ENCODE measurements around the gene SPTBN5. TPM values are rescaled to one million over a fixed set of nuclear protein-coding genes. Genes with fewer than 3 reads are reported as not detected.
A peak's percentile ranks its signal among the peaks of the same experiment; 100 is the strongest.

Gene SPTBN5
- total RNA-seq, 1 experiment from 2014 or later: 0.84 TPM

DNA sequence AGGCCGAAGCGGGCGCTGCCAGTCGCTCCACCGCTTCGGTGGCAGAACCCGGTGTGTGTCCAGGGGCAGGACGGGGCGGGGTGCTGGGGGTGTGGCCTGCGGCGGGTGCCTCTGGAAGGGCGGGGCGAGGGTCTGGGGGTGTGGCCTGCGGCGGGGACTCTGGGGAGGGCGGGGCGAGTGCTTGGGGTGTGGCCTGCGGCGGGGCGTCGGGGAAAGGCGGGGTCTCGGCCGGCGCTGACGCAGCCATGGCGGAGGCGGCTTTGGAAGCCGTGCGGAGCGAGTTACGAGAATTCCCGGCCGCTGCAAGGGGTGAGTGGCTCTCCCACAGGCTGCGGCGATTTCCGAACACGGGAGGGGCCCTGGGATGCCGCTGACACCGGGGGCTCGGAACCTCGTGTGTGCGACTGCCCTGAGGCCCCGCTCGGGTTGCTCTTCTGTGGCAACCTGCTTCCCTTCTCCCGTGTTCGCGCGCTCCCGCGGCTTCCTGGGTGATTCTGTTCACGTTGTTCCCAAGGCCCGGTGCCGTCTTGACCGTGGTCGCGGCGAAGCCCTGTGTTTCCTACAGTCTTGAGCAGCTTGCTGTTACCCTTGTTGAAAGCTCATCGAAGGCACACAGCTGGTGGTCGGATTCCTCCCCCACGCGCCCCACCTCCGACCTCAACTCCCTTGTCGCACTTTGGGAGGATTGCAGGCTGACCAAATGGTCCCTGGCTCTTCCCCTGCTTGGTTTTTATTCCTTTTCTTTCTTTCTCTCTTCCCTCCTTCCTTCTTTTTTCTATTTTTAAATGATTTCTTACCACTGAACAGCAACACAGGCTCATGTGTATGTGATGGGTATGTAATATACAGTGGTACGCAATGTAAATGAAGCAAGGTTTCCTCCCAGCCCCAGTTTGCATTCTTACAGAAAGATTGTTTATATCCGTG lies 65.7 kb downstream of the SPTBN5 start, which contains the start of gene JMJD7:
JMJD7 (plus strand) TSS at position 213 of the 927 bp plus-strand sequence; CDS start at position 246, 33 bp downstream.
- H3K4me2 ChIP-seq (ENCODE audit: low read length): peak within 1 kb of the TSS; percentile 93
- DNase-seq (peak; percentile 88), ATAC-seq (peak; percentile 85)
- H3K9me2 ChIP-seq (replicated peaks; ENCODE audit: low read length): no peaks in the 10 kb centered on the region
- intact Hi-C loops (cut with micrococcal nuclease): loop anchor here (2.0 to 10.0 kb wide), 3 partner anchors 67 to 147 kb away; partner anchors contain the start of genes EHD4 and SPTBN5
- H3F3A ChIP-seq (ENCODE audit: low read length, unreplicated experiment): no peaks in the 10 kb centered on the region
- no peaks in the 10 kb centered on the region for H3K27me3 ChIP-seq (ENCODE audit: low read length)
- H3K79me2 ChIP-seq (ENCODE audit: low read length): peaks cover 19% of the 10 kb centered on the region
- H3K27ac ChIP-seq (ENCODE audit: low read length): peak within 1 kb of the TSS; percentile 47
- peak within 1 kb of the TSS; percentile 89 for H2AFZ ChIP-seq (ENCODE audit: low read length)
- peaks cover 25% of the 10 kb centered on the region for H3K4me1 ChIP-seq (ENCODE audit: insufficient read depth, low read length)
- POLR2A ChIA-PET (ENCODE audit: unreplicated experiment): no interaction called here
- H3K36me3 ChIP-seq (ENCODE audit: low read depth, low read length): no peaks in the 10 kb centered on the region
- CTCF ChIA-PET: interaction anchor here (0.5 to 1.1 kb wide), 2 partner anchors 54 to 123 kb away, joined by 4 read pairs; partner anchors contain the start of gene MAPKBP1
- TF ChIP-seq EZH2phosphoT487 (IDR thresholded peaks at IDR 0.05; ENCODE audit: borderline replicate concordance, low read length) (no peak), EZH2 (IDR thresholded peaks at IDR 0.05; ENCODE audit: low read length, unreplicated experiment) (no peak)
- TF ChIP-seq, protein P1, sequence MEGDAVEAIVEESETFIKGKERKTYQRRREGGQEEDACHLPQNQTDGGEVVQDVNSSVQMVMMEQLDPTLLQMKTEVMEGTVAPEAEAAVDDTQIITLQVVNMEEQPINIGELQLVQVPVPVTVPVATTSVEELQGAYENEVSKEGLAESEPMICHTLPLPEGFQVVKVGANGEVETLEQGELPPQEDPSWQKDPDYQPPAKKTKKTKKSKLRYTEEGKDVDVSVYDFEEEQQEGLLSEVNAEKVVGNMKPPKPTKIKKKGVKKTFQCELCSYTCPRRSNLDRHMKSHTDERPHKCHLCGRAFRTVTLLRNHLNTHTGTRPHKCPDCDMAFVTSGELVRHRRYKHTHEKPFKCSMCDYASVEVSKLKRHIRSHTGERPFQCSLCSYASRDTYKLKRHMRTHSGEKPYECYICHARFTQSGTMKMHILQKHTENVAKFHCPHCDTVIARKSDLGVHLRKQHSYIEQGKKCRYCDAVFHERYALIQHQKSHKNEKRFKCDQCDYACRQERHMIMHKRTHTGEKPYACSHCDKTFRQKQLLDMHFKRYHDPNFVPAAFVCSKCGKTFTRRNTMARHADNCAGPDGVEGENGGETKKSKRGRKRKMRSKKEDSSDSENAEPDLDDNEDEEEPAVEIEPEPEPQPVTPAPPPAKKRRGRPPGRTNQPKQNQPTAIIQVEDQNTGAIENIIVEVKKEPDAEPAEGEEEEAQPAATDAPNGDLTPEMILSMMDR (conservative IDR thresholded peaks at IDR 0.05; ENCODE audit: low read depth, low read length): no peak
- H4K20me1 ChIP-seq (ENCODE audit: low read length): no peaks in the 10 kb centered on the region
- peak within 1 kb of the TSS; percentile 87 for H3K4me3 ChIP-seq (ENCODE audit: low read length)
- TSS peak; percentile 44 for BruUV-seq (replicated peaks)
- H3K9ac ChIP-seq (ENCODE audit: low read length): peak within 1 kb of the TSS; percentile 85
- no peaks in the 10 kb centered on the region for H3K9me3 ChIP-seq (ENCODE audit: low read length)

DNA sequence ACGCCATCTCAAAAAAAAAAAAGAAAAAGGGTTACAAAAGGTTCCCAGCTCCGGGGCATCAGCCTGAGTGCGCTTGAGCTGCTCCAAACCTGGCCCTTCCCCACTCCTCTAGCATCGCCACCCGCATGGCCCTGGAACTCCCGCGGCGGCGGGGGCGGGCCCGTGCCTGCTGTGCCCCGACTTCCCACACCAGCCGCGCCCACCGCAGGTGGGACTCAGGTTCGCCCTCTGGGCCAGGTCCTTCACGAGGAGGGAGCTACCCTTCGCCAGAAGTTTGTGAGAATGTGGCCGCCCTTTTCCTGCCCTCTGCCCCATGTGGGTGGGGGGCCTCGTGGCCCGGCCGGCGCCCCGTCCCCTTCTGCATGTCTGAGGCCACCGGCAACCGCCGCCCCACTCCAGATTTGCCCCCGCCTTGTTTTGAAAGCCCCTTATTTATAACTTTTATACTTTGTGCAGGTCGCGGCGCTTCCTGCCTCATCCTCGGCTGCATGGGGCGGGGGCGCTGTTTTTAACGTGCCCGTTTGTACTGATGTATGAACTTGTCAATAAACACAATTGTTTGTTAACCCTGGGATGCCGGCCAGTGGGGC lies 66.5 kb downstream of the SPTBN5 start:
- Histone ChIP-seq H3K27me3 (ENCODE audit: low read length) (no peaks in the 10 kb centered on the region), H3K4me3 (ENCODE audit: low read length) (peak overlapping the region; percentile 87), H4K20me1 (ENCODE audit: low read length) (no peaks in the 10 kb centered on the region), H3K9me3 (ENCODE audit: low read length) (no peaks in the 10 kb centered on the region), H3K4me1 (ENCODE audit: insufficient read depth, low read length) (peaks cover 17% of the 10 kb centered on the region), H3K4me2 (ENCODE audit: low read length) (peak overlapping the region; percentile 93), H3K79me2 (ENCODE audit: low read length) (peaks cover 19% of the 10 kb centered on the region), H2AFZ (ENCODE audit: low read length) (peak overlapping the region; percentile 89), H3K36me3 (ENCODE audit: low read depth, low read length) (no peaks in the 10 kb centered on the region; the same call in 1 of the 2 replicates), H3K27ac (ENCODE audit: low read length) (no peak overlapping the region), H3K9me2 (replicated peaks; ENCODE audit: low read length) (no peaks in the 10 kb centered on the region), H3K9ac (ENCODE audit: low read length) (peak overlapping the region; percentile 61), H3F3A (ENCODE audit: low read length, unreplicated experiment) (no peaks in the 10 kb centered on the region)
- DNase-seq (no peak), ATAC-seq (peak; percentile 3)
- BruUV-seq (replicated peaks): no TSS peak
- intact Hi-C loops (cut with micrococcal nuclease): loop anchor here (10.0 kb wide), 1 partner anchor 147 kb away; the partner anchor contains the start of gene EHD4
- TF ChIP-seq EZH2phosphoT487 (IDR thresholded peaks at IDR 0.05; ENCODE audit: borderline replicate concordance, low read length) (no peak), EZH2 (IDR thresholded peaks at IDR 0.05; ENCODE audit: low read length, unreplicated experiment) (no peak)
- TF ChIP-seq, protein P1 (conservative IDR thresholded peaks at IDR 0.05; ENCODE audit: low read depth, low read length): no peak; the same call in 1 of the 2 replicates
- CTCF ChIA-PET: interaction anchor here (0.6 to 1.1 kb wide), 2 partner anchors 36 to 53 kb away, joined by 3 to 4 read pairs; partner anchors contain the start of gene MAPKBP1
- POLR2A ChIA-PET (ENCODE audit: unreplicated experiment): interaction anchor here (0.6 kb wide), 1 partner anchor 145 kb away, joined by 7 read pairs; no protein-coding TSS in a partner anchor

Data from PC-3 (cell line).